ELR (cell line): ENCODE measurements around the gene SNX6.
"Not testable (repeated sequence)": the region's sequence is repeated elsewhere in the genome, so short reads cannot be mapped to it uniquely, and the experiment has no call there.

Experiments
- DNase-seq: peaks from one replicate; pipeline ENCODE4 v3.0.0-alpha.2; 2015; ENCODE audit warnings: low read depth

The SNX6 gene

DNA sequence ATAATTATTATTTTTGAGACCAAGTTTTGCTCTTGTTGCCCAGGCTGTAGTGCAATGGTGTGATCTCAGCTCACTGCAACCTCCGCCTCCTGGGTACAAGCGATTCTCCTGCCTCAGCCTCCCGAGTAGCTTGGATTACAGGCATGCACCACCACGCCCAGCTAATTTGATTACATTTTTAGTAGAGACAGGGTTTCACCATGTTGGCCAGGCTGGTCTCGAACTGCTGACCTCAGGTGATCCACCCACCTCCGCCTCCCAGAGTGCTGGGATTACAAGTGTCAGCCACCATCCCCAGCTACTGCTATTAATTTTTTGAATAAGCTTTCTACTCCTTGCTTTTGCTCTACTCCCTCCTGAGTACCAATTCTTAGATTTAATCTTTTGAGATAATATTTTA, 108.9 kb downstream of the SNX6 start:
- not testable (repeated sequence) for DNase-seq

DNA sequence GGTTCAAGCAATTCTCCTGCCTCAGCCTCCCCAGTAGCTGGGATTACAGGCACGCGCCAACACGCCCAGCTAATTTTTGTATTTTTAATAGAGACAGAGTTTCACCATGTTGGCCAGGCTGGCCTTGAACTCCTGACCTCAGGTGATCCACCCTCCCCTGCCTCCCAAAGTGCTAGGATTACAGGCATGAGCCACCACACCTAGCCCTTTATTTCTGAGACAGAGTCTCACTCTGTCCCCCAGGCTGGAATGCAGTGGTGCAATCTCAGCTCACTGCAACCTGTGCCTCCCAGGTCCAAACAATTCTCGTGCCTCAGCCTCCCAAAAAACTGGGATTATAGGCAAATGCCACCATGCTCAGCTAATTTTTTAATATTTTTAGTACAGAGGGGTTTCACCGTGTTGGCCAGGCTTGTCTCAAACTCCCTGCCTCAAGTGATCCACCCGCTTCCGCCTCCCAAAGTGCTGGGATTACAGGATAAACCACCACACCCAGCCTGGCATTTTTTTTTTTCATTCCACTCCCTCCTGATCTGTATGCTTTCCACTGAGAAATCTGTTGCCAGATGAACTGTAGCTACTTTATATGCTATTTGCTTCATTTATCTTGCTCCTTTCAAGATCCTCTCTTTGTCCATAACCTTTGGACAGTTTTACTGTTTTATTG, 109.5 kb downstream of the SNX6 start:
- DNase-seq, result not testable (repeated sequence)
